ENCODE results near the gene VPS51.
"Not testable (repeated sequence)": the region's sequence is repeated elsewhere in the genome, so short reads cannot be mapped to it uniquely, and the experiment has no call there.

VPS51 gene

DNA sequence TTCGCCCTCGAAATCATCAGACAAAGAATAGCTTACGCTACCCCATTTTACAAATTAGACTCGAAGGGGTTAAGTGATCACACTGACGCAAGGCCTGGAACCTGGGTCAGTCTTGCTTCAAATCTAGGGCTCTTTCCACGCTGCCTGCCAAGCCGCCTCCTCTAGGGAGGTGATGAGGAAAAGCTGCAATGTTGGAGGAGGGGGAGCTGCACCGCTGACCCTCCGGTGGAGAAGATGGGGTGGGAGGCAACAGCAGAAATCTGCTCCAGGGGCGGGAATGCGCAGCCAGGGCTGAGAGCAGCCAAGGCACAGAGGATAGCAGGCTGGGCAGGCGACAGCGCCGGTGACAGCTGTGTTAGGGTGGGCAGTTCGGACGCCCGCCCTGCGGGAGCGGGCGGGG is 37.7 kb downstream of the VPS51 start:
- no peak for DNase-seq (ENCODE audit: low read depth in 2 of 2)

GRCh38 chr11:65134240-65134951 is 38.4 kb downstream of the VPS51 start, which contains the start of gene SYVN1:
TSS of gene SYVN1 (minus strand) at chr11:65134519. CDS start at chr11:65133601, 918 bp downstream.
- DNase-seq (ENCODE audit: low read depth in 2 of 2): peak; percentile 84 to 89

GRCh38 chr11:65134952-65135632 is 39.1 kb downstream of the VPS51 start:
- DNase-seq (ENCODE audit: low read depth in 2 of 2): peak; percentile 65 to 76

GRCh38 chr11:65135633-65136145 is 39.7 kb downstream of the VPS51 start:
- DNase-seq (ENCODE audit: low read depth in 2 of 2): no peak

- no peak for DNase-seq (ENCODE audit: low read depth in 2 of 2)
Observed at GRCh38 chr11:65136515-65137096, 40.6 kb downstream of the VPS51 start.

GRCh38 chr11:65141896-65142494 is 46.0 kb downstream of the VPS51 start:
- DNase-seq (ENCODE audit: low read depth in 2 of 2): no peak

DNA sequence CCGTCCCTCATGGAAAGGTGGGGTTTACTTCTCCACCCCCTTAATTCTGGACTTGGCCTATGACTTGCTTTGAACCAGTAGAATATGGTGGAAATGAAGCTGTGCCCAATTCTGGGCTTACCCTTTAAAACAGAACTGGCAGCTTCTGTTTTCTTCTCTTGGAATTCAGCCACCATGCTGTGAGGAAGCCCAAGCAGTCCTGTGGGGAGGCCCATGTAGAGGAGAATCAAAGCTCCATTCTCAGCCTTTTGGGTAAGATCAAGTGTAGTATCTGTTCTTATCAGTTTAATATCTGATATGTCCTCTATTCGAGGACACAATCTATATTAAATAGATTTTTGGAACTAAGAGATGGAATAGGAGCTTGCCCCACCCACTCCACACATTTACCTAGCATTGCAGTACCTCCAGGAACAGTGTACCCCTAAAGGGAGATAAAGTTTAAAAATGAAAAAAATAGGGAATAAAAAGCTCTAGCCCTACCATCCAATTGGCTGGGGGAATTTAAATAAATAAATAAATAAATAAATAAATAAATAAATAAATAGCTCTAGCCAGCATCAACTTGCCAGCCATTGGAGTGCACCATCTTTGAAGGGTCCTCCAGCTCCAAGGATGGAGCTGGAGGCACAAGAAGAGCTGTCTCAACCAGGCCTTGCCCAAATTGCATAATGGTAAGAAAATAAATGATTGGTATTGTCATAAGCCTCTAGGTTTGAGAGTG is 51.5 kb downstream of the VPS51 start:
- DNase-seq (ENCODE audit: low read depth in 2 of 2): no peak

DNA sequence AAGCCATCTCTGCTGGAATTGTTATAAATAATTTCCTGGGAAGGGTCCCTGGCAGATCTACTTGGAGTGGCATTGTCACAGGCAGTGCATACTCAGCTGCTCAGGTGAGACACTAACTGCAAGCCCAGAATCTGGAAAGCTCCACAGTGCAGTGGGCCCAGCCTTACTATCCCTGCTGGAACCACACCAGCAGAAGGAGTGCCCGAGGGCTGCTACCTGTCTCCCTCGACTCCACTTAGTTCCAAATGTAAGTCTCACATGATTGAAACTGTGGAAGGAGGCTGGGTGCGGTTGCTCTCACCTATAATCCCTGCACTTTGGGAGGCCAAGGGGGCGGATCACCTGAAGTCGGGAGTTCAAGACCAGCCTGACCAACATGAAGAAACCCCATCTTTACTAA is 52.6 kb downstream of the VPS51 start:
- DNase-seq (ENCODE audit: low read depth in 2 of 2): no peak

- not testable (repeated sequence) for DNase-seq (ENCODE audit: low read depth in 2 of 2)
Observed at GRCh38 chr11:65150131-65150508, 54.1 kb downstream of the VPS51 start.

- DNase-seq (ENCODE audit: low read depth in 2 of 2): no peak
Observed at GRCh38 chr11:65150509-65151299, 54.7 kb downstream of the VPS51 start.

DNA sequence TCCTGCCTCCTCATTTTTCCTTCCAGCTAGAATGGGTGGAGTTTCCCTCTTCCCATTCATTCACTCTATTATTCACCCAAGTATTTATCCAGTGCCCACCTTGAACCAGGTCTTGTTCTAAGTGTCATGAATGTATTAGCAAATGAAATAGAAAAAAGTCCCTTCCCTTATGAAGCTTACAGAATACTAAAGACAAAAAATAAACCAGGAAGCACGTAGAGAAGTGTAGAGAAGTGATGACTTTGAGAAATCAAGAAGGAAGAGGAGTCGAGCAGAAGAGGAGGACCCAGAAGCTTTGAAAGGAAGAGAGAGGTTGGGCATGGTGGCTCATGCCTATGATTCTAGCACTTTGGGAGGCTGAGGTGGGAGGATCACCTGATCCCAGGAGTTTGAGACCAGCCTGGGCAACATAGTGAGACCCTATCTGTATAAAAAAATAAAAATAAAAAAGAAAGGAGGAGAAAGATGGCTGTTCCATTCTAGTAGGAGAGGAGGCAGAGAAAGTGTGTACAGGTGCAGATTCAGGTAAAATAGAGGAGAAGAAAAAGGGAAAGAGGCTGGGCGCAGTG is 55.4 kb downstream of the VPS51 start:
- DNase-seq (ENCODE audit: low read depth in 2 of 2): no peak

- no peak for DNase-seq (ENCODE audit: low read depth in 2 of 2)
Observed at GRCh38 chr11:65152122-65152521, 56.1 kb downstream of the VPS51 start.

DNA sequence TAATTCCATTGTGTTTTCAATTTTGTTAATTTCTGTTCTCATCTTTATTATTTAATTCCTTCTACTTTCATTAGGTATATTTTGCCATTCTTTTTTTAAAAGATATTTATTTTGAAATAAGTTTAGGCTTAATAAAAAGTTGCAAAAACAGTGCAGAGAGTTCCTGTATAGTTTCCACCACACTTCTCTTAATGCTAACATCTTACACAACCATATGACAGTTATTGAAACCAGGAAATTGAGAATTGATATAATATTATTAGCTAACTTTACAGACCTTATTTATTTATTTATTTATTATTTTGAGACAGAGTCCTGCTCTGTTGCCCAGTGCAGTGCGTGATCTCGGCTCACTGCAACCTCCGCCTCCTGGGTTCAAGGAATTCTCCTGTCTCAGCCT is 60.2 kb downstream of the VPS51 start:
- DNase-seq (ENCODE audit: low read depth in 2 of 2): no peak

DNA sequence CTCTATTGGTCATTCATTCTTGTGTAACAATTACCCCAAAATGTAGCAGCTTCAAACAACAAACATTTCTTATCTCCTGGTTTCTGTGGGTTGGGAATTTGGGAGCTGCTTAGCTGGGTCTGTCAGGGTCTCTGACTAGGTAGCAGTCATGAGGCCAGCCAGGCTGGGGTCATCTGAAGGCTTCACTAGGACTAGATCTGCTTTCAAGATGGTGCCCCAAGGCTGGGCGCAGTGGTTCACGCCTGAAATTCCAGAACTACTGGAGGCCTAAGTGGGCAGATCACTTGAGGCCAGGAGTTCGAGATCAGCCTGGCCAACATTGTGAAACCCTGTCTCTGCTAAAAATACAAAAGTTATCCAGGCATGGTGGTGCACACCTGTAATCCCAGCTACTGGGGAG is 60.9 kb downstream of the VPS51 start:
- DNase-seq (ENCODE audit: low read depth in 2 of 2): no peak

GRCh38 chr11:65157336-65157735 is 61.3 kb downstream of the VPS51 start:
- DNase-seq (ENCODE audit: low read depth in 2 of 2): no peak

DNA sequence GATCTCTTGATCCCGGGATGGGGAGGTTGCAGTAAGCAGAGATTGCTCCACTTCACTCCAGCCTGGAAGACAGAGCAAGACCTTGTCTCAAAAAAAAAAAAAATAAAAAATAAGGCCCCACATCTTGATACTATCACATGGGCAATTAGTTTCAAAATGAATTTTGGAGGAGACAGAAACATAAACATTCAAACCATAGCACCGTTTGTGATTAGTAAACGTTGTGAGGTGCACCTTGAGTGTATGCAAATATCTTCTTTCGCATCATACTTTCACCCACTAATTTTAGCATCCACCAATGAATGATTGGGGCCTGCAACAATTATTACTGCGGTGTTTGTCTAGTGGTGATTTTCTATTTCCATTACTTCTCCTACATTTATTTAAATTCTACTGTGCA is 63.0 kb downstream of the VPS51 start:
- no peak for DNase-seq (ENCODE audit: low read depth in 2 of 2)

GRCh38 chr11:65160643-65161042 is 64.6 kb downstream of the VPS51 start:
- no peak for DNase-seq (ENCODE audit: low read depth in 2 of 2)
